Duodenal mucosa (tissue), 2 donors: ENCODE data around the gene CHN1.
A peak's percentile ranks its signal among the peaks of the same experiment; 100 is the strongest.

Experiments used
- H3K27ac ChIP-seq: one replicate; pipeline ENCODE4 v1.7.0; 2013; ENCODE audit warnings: low read depth, low read length
- H3K27me3 ChIP-seq, 2 donors: one replicate each; pipeline ENCODE4 v1.7.0; 2013; ENCODE audit warnings: low read length in 2 of 2, control low read depth in 1 of 2; ENCODE audit not compliant: insufficient read depth in 2 of 2, control insufficient read depth in 1 of 2
- H3K36me3 ChIP-seq, 2 donors: one replicate each; pipeline ENCODE4 v1.7.0; 2013; ENCODE audit warnings: low read length in 2 of 2, control low read depth in 1 of 2; ENCODE audit not compliant: insufficient read depth in 2 of 2, control insufficient read depth in 1 of 2
- H3K4me1 ChIP-seq, 2 donors: one replicate each; pipeline ENCODE4 v1.7.0; 2013; ENCODE audit warnings: low read length in 2 of 2, control low read depth in 1 of 2; ENCODE audit not compliant: insufficient read depth in 2 of 2, control insufficient read depth in 1 of 2
- H3K4me3 ChIP-seq, 2 donors: one replicate each; pipeline ENCODE4 v1.7.0; 2013; ENCODE audit warnings: low read length in 2 of 2, low read depth in 1 of 2
- H3K9ac ChIP-seq, 2 donors: one replicate each; pipeline ENCODE4 v1.7.0; 2013; ENCODE audit warnings: low read length in 2 of 2, low read depth in 1 of 2
- H3K9me3 ChIP-seq, 2 donors: one replicate each; pipeline ENCODE4 v1.7.0; 2013; ENCODE audit warnings: low read length in 2 of 2, control low read depth in 1 of 2; ENCODE audit not compliant: control insufficient read depth in 1 of 2

Gene CHN1

DNA sequence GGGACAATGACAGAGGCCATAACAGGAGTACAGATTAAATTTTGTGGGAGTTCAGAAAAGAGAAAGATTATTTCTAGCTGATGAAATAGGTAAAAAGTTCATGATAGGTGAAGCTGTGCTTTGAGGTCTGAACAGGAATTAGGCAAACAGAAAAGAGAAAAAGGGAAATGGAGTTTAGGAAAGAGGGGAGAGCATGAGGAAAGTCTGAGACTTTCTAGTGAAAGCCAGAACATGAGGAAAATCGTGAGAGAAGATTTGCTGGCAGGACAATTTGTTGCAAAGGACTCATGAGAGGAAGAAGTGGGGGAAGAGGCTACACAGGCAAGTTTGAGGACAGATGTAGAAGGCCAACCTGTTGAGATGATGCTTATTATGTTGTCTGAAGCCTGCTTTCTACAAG, 6.3 kb upstream of the CHN1 start:
- H3K4me1 ChIP-seq: no peaks in the 10 kb centered on the region
- no peak overlapping the region for H3K9ac ChIP-seq

DNA sequence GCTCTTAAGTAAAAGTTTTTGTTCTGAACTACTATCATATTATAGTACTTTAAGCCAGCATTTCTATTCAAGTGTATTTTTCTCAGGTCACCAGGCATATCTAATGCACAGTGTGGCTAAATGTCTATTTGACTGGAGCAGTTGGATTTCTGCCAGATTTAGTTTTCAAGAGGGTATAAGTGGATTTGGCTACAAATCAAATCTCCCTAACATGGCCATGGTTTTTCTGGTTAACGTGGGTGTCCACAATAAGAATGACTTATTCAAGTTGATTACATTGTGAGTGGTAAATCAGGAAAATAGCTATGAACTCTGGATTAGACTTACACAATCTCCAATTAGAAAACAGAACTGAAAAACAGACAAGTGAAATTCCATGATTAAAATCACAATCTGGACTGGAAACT, 5.7 kb upstream of the CHN1 start:
- H3K4me3 ChIP-seq: no peak overlapping the region
- no peak overlapping the region for H3K27ac ChIP-seq
- peaks cover 12 to 37% of the 10 kb centered on the region in 2 donors for H3K27me3 ChIP-seq
- no peaks in the 10 kb centered on the region for H3K4me1 ChIP-seq
- no peaks in the 10 kb centered on the region for H3K36me3 ChIP-seq
- no peaks in the 10 kb centered on the region for H3K9me3 ChIP-seq
- H3K9ac ChIP-seq: no peak overlapping the region

More for the DNA sequence above, 6.3 kb upstream of the CHN1 start:
- H3K4me3 ChIP-seq: no peak overlapping the region
- H3K27ac ChIP-seq: no peak overlapping the region
- peaks cover 9 to 31% of the 10 kb centered on the region in 2 donors for H3K27me3 ChIP-seq
- H3K9me3 ChIP-seq: no peaks in the 10 kb centered on the region
- no peaks in the 10 kb centered on the region for H3K36me3 ChIP-seq

GRCh38 chr2:175009917-175010621, 4.9 kb upstream of the CHN1 start:
- no peak overlapping the region for H3K9ac ChIP-seq
- H3K4me1 ChIP-seq: no peaks in the 10 kb centered on the region
- H3K9me3 ChIP-seq: no peaks in the 10 kb centered on the region
- no peak overlapping the region for H3K27ac ChIP-seq
- H3K4me3 ChIP-seq: no peak overlapping the region
- no peaks in the 10 kb centered on the region for H3K36me3 ChIP-seq
- H3K27me3 ChIP-seq: peaks cover 17 to 43% of the 10 kb centered on the region in 2 donors

- Histone ChIP-seq H3K4me3 (no peak overlapping the region), H3K27me3 (peaks cover 21 to 49% of the 10 kb centered on the region in 2 donors), H3K27ac (no peak overlapping the region), H3K36me3 (no peaks in the 10 kb centered on the region), H3K9ac (no peak overlapping the region), H3K4me1 (peaks cover 0 to 5% of the 10 kb centered on the region in 2 donors), H3K9me3 (no peaks in the 10 kb centered on the region)
These were observed 3.8 kb upstream of the CHN1 start for GRCh38 chr2:175008801-175009495.

DNA sequence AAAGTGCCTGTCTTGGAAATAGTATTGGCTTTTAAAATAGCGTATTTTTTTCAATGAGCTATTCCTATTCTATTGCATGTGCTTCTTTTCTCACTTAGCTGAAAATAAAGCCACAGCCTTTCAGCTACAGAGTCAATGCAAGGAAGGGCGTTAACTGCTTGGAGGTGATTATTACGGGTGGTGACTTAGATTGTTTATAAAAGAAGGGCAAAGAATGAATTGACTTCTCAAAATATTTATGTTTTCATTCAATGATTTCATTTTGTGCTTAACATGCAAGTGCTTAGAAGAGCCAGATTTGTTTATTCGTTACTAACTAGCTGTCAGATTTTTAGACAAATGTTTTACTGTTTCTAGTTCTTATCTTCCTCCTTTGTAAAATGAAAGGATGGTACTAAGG, 2.8 kb upstream of the CHN1 start:
- Histone ChIP-seq H3K27ac (no peak overlapping the region), H3K36me3 (no peaks in the 10 kb centered on the region), H3K9ac (no peak overlapping the region), H3K27me3 (peaks cover 29 to 56% of the 10 kb centered on the region in 2 donors), H3K9me3 (no peaks in the 10 kb centered on the region), H3K4me3 (no peak overlapping the region), H3K4me1 (peaks cover 0 to 5% of the 10 kb centered on the region in 2 donors)

GRCh38 chr2:175007510-175007909, 2.3 kb upstream of the CHN1 start:
- Histone ChIP-seq H3K27me3 (peaks cover 31 to 57% of the 10 kb centered on the region in 2 donors), H3K9me3 (no peaks in the 10 kb centered on the region), H3K9ac (no peak overlapping the region), H3K4me1 (peaks cover 0 to 5% of the 10 kb centered on the region in 2 donors), H3K36me3 (no peaks in the 10 kb centered on the region), H3K27ac (no peak overlapping the region), H3K4me3 (no peak overlapping the region)

DNA sequence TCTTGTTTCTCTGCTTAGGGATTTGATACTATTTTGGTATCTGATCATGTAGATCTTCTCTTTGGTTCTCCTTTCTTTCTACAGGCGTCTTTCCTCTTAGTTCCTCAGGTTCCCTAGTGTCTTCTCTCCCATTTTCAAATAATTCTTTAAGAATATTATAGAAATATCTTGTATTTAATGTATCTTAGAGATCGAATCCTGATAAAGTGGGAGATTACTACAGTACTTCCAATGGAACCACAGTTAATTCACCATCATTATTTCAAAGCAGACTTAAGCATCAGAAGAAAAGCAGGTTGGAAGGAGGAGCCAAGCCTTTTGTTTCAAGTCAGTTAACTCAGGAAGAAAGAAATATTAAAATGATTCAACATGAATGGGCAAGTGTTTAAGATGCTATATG, 1.1 kb upstream of the CHN1 start:
- Histone ChIP-seq H3K9me3 (no peaks in the 10 kb centered on the region), H3K4me3 (no peak overlapping the region), H3K36me3 (no peaks in the 10 kb centered on the region), H3K9ac (no peak overlapping the region), H3K27me3 (peaks cover 34 to 62% of the 10 kb centered on the region in 2 donors), H3K4me1 (peaks cover 0 to 5% of the 10 kb centered on the region in 2 donors), H3K27ac (no peak overlapping the region)

- peak overlapping the region in 1 of 2 donors; percentile 25 for H3K9ac ChIP-seq
- H3K36me3 ChIP-seq: no peaks in the 10 kb centered on the region
- H3K4me3 ChIP-seq: peak overlapping the region; percentile 63 to 67
- H3K27ac ChIP-seq: no peak overlapping the region
- H3K4me1 ChIP-seq: peaks cover 0 to 5% of the 10 kb centered on the region in 2 donors
- H3K27me3 ChIP-seq: peaks cover 34 to 62% of the 10 kb centered on the region in 2 donors
- H3K9me3 ChIP-seq: no peaks in the 10 kb centered on the region
These were observed 618 bp upstream of the CHN1 start for GRCh38 chr2:175005733-175006264.

DNA sequence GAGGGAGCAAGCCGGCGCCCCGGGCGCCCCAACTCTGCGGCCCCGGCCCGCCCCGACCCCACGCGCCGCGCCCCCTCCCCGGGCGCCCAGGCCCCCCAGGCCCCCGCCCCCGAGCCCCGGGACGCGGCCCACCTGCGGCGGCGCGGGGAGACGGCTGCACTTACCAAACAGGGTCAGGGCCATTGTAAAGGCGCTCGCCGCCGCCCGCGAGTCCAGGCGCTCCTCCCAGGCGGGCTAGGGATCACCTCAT, 526 bp downstream of the CHN1 start:
- Histone ChIP-seq H3K36me3 (no peaks in the 10 kb centered on the region), H3K9me3 (no peaks in the 10 kb centered on the region), H3K9ac (peak overlapping the region in 1 of 2 donors; percentile 44), H3K4me1 (peaks cover 0 to 5% of the 10 kb centered on the region in 2 donors), H3K27me3 (peaks cover 34 to 62% of the 10 kb centered on the region in 2 donors), H3K4me3 (peak overlapping the region; percentile 63 to 67), H3K27ac (no peak overlapping the region)

DNA sequence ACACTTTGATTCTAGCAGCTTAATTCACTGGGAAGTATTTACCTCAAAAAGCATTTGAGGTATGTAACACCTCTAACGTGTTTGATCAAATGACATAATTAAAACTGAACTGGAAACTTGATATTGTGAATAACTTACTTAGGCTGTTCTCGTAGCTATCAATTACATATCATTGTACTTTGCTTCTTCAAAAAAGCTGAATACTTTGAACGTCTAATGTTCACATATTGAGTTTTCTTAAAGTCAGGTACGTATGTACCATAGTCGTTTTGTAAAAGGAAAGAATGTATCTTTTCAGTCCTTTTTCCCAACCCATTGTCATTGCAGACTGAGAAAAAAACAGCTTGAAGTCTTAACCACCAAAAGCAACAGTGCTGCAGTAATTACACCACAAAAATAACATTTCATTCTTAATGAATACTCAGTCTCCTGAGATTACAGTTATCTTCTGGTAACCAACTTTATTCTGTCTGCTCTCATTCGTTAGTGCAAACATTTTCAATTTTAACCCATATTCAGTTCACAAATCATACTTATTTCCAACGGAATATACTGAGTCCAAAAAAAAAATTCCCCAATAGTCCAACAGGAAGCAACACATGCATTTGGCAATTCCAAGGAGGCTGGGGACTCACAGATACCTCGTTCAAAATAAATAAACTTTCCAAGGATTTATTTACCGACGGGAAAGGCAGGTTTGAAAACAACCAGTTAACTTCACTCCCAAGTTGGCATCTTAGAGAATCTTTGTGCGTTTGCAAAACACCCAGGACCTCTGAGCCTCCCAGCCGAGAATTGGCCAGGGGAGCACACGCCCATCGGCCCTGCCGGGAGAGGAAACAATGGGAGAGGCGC, 1.1 kb downstream of the CHN1 start:
- Histone ChIP-seq H3K4me1 (peaks cover 0 to 5% of the 10 kb centered on the region in 2 donors), H3K36me3 (no peaks in the 10 kb centered on the region), H3K27me3 (peaks cover 34 to 61% of the 10 kb centered on the region in 2 donors), H3K27ac (no peak overlapping the region), H3K4me3 (peak overlapping the region; percentile 34 to 35), H3K9ac (no peak overlapping the region), H3K9me3 (no peaks in the 10 kb centered on the region)
